ENCODE data around the gene ICA1. TPM values are rescaled to one million over a fixed set of nuclear protein-coding genes. Genes with fewer than 3 reads are reported as not detected.

ICA1 gene
- polyA plus RNA-seq, 1 experiment: not detected

DNA sequence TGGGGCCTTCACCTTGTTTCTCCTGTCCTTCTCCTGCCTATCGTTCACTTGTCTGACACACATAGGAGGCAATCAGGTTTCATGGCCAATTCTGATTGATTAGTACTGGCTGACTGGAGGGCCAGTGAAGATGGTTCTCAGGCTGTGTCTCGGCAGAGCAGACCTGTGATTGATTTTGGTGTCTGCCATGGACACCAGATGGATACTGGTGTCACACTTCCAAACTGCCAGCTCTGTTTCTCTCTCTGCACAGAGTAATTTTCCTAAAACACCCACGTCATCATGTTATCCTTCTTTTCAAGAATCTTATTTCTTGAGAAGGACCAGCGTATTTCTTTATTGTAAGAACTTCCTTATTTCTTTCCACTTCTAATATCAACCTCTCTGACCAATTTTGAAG, 117.1 kb downstream of the ICA1 start:
- Histone ChIP-seq H3K27me3 (ENCODE audit: control insufficient read depth, insufficient read depth, low read length) (no peaks in the 10 kb centered on the region), H3K4me3 (ENCODE audit: low read depth, low read length) (no peak overlapping the region), H3K9me3 (ENCODE audit: control insufficient read depth, insufficient read depth, low read length) (no peaks in the 10 kb centered on the region), H3K27ac (ENCODE audit: low read depth, low read length) (no peak overlapping the region)
- no peak for DNase-seq (ENCODE audit: low read depth, low spot score)
- TF ChIP-seq, protein P1, sequence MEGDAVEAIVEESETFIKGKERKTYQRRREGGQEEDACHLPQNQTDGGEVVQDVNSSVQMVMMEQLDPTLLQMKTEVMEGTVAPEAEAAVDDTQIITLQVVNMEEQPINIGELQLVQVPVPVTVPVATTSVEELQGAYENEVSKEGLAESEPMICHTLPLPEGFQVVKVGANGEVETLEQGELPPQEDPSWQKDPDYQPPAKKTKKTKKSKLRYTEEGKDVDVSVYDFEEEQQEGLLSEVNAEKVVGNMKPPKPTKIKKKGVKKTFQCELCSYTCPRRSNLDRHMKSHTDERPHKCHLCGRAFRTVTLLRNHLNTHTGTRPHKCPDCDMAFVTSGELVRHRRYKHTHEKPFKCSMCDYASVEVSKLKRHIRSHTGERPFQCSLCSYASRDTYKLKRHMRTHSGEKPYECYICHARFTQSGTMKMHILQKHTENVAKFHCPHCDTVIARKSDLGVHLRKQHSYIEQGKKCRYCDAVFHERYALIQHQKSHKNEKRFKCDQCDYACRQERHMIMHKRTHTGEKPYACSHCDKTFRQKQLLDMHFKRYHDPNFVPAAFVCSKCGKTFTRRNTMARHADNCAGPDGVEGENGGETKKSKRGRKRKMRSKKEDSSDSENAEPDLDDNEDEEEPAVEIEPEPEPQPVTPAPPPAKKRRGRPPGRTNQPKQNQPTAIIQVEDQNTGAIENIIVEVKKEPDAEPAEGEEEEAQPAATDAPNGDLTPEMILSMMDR (IDR thresholded peaks at IDR 0.05; ENCODE audit: low read depth, low read length): no peak
- CTCF ChIA-PET: no interaction called here
- POLR2A ChIA-PET: no interaction called here

DNA sequence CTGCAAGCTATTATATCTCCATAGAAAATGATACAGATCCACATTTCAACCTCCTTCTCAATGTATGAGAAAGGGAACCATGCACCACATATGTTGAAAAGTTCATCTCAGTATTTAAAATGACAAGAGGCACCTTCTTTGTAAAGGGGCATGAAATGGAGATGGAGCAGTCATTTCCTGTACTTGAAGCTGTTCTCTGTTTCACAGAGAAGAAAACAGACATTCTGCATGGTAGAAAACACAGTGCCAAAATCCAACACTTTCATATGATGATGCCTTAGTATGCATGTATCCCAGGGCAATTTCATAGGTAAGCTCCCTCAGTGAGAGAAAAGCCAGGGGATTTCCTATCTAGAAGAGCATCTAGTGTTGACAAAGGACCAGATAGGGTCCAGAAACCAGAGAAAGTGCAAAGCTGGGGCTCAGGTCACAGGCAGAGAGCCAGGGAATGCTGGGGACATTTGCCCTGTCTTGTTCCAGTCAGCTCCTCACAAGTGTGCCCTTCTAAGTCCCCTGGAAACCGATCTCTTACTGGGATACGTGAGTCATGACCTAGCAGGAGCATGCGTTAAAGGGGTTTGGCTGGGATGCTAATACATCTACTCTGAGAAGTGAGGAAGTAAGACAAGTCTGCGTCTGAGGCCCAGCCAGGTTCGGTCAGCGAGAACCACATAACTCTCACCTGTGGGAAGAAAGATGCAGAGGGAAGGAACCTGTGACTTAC, 118.7 kb downstream of the ICA1 start:
- CTCF ChIA-PET: interaction anchor here (0.6 kb wide), 1 partner anchor 402 kb away, joined by 4 read pairs; no protein-coding TSS in a partner anchor

DNA sequence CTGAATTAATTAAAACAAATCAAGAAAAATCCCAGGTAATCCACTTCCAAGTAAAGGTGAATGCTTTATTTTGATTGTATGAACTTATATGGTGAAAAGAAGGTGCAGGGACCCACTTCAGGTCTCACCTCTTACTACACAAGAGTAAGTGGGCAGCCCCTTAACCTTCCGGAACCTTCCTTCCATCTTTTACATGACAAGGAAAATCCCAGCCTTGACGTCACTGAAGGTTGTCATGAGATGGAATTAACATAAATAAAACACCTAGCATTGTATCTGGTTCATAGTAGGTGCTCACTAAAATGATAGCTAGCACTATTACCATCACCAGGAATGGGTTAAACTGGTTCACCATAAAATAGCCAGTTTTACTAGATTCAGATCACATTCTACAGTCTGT, 119.5 kb downstream of the ICA1 start:
- Histone ChIP-seq H3K4me3 (ENCODE audit: low read depth, low read length) (no peak overlapping the region), H3K9me3 (ENCODE audit: control insufficient read depth, insufficient read depth, low read length) (no peaks in the 10 kb centered on the region), H3K27me3 (ENCODE audit: control insufficient read depth, insufficient read depth, low read length) (no peaks in the 10 kb centered on the region), H3K27ac (ENCODE audit: low read depth, low read length) (no peak overlapping the region)
- TF ChIP-seq, protein P1 (IDR thresholded peaks at IDR 0.05; ENCODE audit: low read depth, low read length): no peak
- ChIA-PET POLR2A (no interaction called here), CTCF (interaction anchor here (0.6 kb wide), 1 partner anchor 402 kb away, joined by 4 read pairs; no protein-coding TSS in a partner anchor)
- DNase-seq (ENCODE audit: low read depth, low spot score): no peak

More for the DNA sequence above, 118.7 kb downstream of the ICA1 start:
- TF ChIP-seq, protein P1 (IDR thresholded peaks at IDR 0.05; ENCODE audit: low read depth, low read length): no peak
- H3K4me3 ChIP-seq (ENCODE audit: low read depth, low read length): no peak overlapping the region
- H3K27me3 ChIP-seq (ENCODE audit: control insufficient read depth, insufficient read depth, low read length): no peaks in the 10 kb centered on the region
- no peaks in the 10 kb centered on the region for H3K9me3 ChIP-seq (ENCODE audit: control insufficient read depth, insufficient read depth, low read length)
- POLR2A ChIA-PET: no interaction called here
- DNase-seq (ENCODE audit: low read depth, low spot score): no peak
- no peak overlapping the region for H3K27ac ChIP-seq (ENCODE audit: low read depth, low read length)

DNA sequence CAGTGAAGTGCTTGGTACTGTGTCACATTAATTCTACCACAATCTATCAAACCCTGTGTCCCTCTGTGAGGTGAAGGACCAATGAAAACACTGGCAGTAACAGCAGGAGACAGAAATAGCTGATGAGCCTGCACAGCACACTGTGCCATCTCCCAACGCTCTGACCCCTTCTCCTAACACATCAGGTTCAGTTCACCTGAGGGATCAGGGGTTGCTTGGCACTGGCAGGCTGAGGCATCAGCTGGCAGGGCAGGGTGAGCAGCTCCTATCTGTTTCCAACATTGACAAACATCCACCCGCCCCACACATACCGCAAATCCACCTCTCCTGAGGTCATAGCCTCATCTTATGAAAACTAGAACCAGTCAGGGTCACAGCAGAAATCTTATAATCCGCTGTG, 120.9 kb downstream of the ICA1 start:
- Histone ChIP-seq H3K4me3 (ENCODE audit: low read depth, low read length) (no peak overlapping the region), H3K27ac (ENCODE audit: low read depth, low read length) (no peak overlapping the region), H3K27me3 (ENCODE audit: control insufficient read depth, insufficient read depth, low read length) (no peaks in the 10 kb centered on the region), H3K9me3 (ENCODE audit: control insufficient read depth, insufficient read depth, low read length) (no peaks in the 10 kb centered on the region)
- CTCF ChIA-PET: interaction anchor here (0.7 kb wide), 1 partner anchor 49 kb away, joined by 3 read pairs; no protein-coding TSS in a partner anchor
- DNase-seq (ENCODE audit: low read depth, low spot score): no peak
- POLR2A ChIA-PET: no interaction called here
- TF ChIP-seq, protein P1 (IDR thresholded peaks at IDR 0.05; ENCODE audit: low read depth, low read length): no peak

DNA sequence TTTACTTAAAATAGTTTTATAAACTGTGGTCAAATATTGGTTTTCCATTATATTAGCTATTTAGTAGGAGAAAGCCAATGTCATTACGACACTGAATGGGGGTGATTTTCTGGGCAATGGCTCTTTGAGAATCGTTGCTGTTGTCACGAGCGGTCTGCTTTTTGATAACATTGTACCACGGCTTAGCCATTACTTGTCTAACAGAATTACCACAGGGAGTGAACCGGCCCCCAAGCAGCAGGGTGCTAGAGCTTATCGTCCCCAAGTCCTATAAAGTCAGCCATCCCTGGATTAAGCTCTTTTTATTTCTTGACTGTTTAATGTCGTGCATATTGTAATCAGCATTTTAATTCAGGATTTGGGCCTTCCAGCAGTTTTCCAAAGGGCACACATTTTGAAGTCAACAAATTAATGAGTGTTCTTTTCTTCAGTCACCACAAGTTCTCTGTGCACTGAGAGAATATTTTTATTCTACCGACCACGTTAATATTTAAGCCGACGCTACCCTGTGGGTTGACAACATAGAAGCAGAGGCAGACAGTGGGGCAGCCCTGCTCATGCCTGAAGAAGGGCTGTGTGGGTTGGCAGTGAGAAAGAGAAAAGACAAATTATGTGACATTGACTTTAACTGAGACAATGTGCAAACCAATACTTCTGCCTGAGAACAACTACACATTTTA, 125.8 kb downstream of the ICA1 start:
- no peak overlapping the region for H3K27ac ChIP-seq (ENCODE audit: low read depth, low read length)
- POLR2A ChIA-PET: no interaction called here
- TF ChIP-seq, protein P1 (IDR thresholded peaks at IDR 0.05; ENCODE audit: low read depth, low read length): no peak
- H3K4me3 ChIP-seq (ENCODE audit: low read depth, low read length): no peak overlapping the region
- H3K9me3 ChIP-seq (ENCODE audit: control insufficient read depth, insufficient read depth, low read length): no peaks in the 10 kb centered on the region
- DNase-seq (ENCODE audit: low read depth, low spot score): no peak
- no peaks in the 10 kb centered on the region for H3K27me3 ChIP-seq (ENCODE audit: control insufficient read depth, insufficient read depth, low read length)
- CTCF ChIA-PET: no interaction called here
